ENCODE data around the gene IFI6. TPM values are rescaled to one million over a fixed set of nuclear protein-coding genes. Genes with fewer than 3 reads are reported as not detected.
"Not testable (repeated sequence)": the region's sequence is repeated elsewhere in the genome, so short reads cannot be mapped to it uniquely, and the experiment has no call there.

Gene IFI6
- total and polyA plus RNA-seq, 2 of the 8 experiments (the other 6 are each of a cell fraction or from before 2014, with no cell fraction given), result 6.1 to 13.2 TPM

DNA sequence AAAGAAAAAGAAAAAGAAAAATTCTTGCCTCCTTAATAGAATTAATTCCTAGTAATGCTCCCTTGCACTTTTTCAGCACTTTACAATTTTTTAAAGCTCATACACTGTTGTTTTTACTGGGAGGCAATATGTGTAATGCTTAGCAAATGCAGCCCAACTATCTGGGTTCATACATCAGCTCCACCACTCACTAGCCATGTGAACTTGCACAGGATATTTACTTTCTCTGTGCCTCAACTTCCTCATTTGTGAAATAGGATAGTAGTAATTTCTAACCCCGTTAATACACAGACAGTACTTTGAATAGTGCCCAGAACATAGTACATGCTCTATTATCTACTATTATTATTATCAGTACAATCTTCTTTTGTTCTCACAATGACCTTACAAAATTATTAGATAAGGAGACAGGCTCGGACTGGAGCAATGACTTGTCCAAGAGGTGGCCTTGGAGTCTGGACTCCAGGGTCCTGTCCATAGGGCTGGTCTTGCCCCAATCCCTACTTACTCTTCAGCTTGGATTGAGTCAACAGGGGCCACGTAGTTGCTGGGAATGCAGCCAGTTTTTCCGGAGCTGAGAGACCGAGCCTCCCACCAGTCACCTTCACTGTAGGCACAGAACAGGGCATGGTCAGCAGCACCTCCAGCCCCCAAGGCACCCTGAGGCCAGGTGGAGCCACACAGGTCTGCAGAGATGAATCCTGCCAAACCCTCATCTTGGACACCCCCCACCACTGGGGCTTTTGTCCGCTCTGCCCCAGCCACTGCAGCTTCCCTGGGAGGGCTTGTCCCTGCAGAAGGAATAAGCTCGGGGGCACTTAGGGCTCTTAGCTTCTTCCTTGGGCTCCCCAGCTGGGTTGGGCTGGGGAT is 50.7 kb downstream of the IFI6 start (continued):
- TF ChIP-seq BRCA1 (IDR thresholded peaks at IDR 0.05; ENCODE audit: low read depth, low read length) (no peak), SP1 (IDR thresholded peaks at IDR 0.05; ENCODE audit: low read depth, low read length) (no peak), POLR2AphosphoS5 (IDR thresholded peaks at IDR 0.05; ENCODE audit: low read depth, low read length) (no peak), CREB1 (IDR thresholded peaks at IDR 0.05) (no peak), TBP (IDR thresholded peaks at IDR 0.05; ENCODE audit: low read depth, low read length) (no peak), SRF (IDR thresholded peaks at IDR 0.05; ENCODE audit: low read depth, low read length) (no peak), JUND (IDR thresholded peaks at IDR 0.05; ENCODE audit: low read length) (no peak), POU5F1 (IDR thresholded peaks at IDR 0.05; ENCODE audit: low read depth, low read length) (no peak)
- TF ChIP-seq, protein P1, sequence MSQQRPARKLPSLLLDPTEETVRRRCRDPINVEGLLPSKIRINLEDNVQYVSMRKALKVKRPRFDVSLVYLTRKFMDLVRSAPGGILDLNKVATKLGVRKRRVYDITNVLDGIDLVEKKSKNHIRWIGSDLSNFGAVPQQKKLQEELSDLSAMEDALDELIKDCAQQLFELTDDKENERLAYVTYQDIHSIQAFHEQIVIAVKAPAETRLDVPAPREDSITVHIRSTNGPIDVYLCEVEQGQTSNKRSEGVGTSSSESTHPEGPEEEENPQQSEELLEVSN (IDR thresholded peaks at IDR 0.05), result no peak

DNA sequence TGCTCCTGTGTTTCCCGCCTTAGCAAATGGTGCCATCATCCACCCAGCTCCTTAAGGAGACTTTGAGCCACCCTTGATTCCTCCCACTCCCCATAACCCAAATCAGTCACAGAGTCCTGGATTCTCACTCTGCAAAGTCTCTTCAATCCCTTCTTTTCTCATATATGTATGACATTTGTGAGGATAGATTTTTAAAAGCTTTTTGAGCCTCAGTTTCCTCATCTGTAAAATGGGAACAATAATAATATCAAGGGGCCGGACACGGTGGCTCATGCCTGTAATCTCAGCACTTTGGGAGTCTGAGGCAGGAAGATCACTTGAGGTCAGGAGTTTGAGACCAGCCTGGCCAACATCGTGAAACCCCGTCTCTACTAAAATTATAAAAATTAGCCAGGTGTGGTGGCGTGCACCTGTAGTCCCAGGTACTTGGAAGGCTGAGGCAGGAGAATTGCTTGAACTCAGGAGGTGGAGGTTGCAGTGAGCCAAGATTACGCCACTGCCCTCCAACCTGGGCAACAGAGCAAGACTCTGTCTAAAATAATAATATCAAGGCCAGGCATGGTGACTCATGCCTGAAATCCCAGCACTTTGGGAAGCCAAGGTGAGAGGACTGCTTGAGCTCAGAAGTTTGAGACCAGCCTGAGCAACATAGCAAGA is 52.1 kb downstream of the IFI6 start:
- H3K9me3 ChIP-seq (ENCODE audit: insufficient read depth in 2 of 2, low read depth in 1 of 2, low read length in 1 of 2); H2AFZ ChIP-seq (ENCODE audit: low read length); H3K4me2 ChIP-seq (ENCODE audit: insufficient read depth in 1 of 2, low read depth in 2 of 2, low read length in 2 of 2); H3K36me3 ChIP-seq (ENCODE audit: control insufficient read depth in 2 of 4, insufficient read depth in 4 of 4, low read length in 3 of 4); H4K5ac ChIP-seq (ENCODE audit: insufficient read length, low read depth, low read length); FAIRE-seq; H4K8ac ChIP-seq (ENCODE audit: extremely low read depth, insufficient read depth, low read length); H4K20me1 ChIP-seq (replicated peaks in 1 of 2; ENCODE audit: control insufficient read depth in 1 of 2, insufficient read depth in 2 of 2, low read length in 2 of 2); H3K18ac ChIP-seq (ENCODE audit: extremely low read depth, low read length); H2BK12ac ChIP-seq (ENCODE audit: low read depth, low read length); H3K27ac ChIP-seq (ENCODE audit: low read depth, low read length); H3K23me2 ChIP-seq (ENCODE audit: low read depth, low read length); H3K56ac ChIP-seq (replicated peaks; ENCODE audit: insufficient read length, low read depth, low read length); H2BK5ac ChIP-seq (ENCODE audit: low read depth, low read length); H3K4ac ChIP-seq (replicated peaks; ENCODE audit: insufficient read length, low read depth, low read length); H4K91ac ChIP-seq (replicated peaks; ENCODE audit: insufficient read length, low read length); H2BK20ac ChIP-seq (ENCODE audit: low read length); H2BK15ac ChIP-seq (ENCODE audit: low read length); H3K79me2 ChIP-seq (ENCODE audit: control insufficient read depth in 1 of 2, insufficient read depth in 2 of 2, low read length in 2 of 2); H3K79me1 ChIP-seq (ENCODE audit: low read depth, low read length); DNase-seq (ENCODE audit: low read depth in 1 of 2, low spot score in 2 of 2); H3K9ac ChIP-seq (replicated peaks in 1 of 4; ENCODE audit: extremely low read depth in 1 of 4, low read depth in 3 of 4, low read length in 3 of 4); H2AK5ac ChIP-seq (ENCODE audit: low read depth, low read length); H3K23ac ChIP-seq (ENCODE audit: insufficient read length); H3K4me3 ChIP-seq (ENCODE audit: extremely low read depth in 1 of 4, insufficient read depth in 2 of 4, low read depth in 3 of 4, low read length in 4 of 4); H2BK120ac ChIP-seq (replicated peaks; ENCODE audit: low read depth, low read length); POLR2A ChIA-PET (ENCODE audit: partially characterized antibody); H3K14ac ChIP-seq (ENCODE audit: insufficient read length): not testable (repeated sequence)
- Histone ChIP-seq H3K27me3 (replicated peaks in 1 of 4; ENCODE audit: control insufficient read depth in 3 of 4, extremely low read depth in 1 of 4, insufficient read depth in 3 of 4, low read length in 3 of 4) (peaks cover 0 to 11% (median 6%) of the 10 kb centered on the region in 4 experiments; a peak in 2 of 7 replicates), H3K4me1 (replicated peaks in 1 of 4; ENCODE audit: control insufficient read depth in 3 of 4, insufficient read depth in 4 of 4, low read length in 3 of 4) (peaks cover 0 to 24% (median 11%) of the 10 kb centered on the region in 4 experiments; a peak in 6 of 7 replicates)
- CTCF ChIA-PET (ENCODE audit: partially characterized antibody), result interaction anchor here (1.1 to 37.8 kb wide), 10 partner anchors 11 to 319 kb away, joined by 3 to 1807 read pairs (median 8); partner anchors contain the start of genes AHDC1 and IFI6
- 88% methylated on average over 7 of the region's 7 CpGs; no CpG with 5 or more reads in 1 of the 2 experiments for WGBS, 2 experiments (ENCODE audit: extremely low coverage in 1 of 2, insufficient coverage in 1 of 2, insufficient read length in 1 of 2, insufficient replicate concordance in 2 of 2, low coverage in 1 of 2, low lambda C conversion rate in 2 of 2, missing lambda C conversion rate in 1 of 2)

All from H1 (cell line).